Measurements from ENCODE around the gene SHLD1.

Gene SHLD1

DNA sequence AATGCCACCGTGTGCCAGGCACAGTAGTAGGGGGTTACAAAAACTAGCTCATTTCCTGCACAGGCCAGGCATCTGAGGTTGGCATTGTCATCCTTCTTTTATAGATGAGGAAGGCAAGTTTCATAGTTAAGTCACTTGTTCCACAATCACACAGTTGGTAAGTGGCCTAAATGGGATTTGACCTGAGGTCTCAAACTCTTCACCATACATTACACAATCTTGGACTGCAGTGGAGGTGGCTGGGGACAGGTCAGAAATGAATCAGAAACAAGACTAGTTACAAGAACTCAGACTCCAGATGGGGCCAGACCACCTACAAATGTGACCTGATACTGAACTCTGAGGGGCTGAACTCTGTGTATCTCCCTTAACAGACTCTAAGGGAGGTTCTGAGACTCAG is 150.7 kb downstream of the SHLD1 start:
- no peak for DNase-seq

DNA sequence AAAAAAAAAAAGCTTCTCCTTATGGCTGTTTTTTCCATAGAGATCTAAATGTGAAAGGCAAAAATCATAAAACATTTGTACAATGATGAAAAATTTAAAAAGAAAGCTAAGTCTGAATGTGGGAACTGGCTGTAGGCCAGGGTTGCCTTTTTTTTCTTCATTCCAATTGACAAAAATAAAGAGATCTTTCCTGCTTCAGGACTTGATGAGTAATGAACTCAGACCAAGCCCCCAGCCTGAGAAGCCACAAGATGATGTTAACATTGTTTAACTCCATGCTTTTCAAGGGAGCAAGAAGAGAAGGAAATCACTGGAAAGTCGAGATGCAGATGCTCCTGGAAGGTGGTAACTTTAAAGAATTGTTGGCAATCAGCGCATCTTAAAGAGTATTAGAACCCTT is 158.8 kb downstream of the SHLD1 start:
- DNase-seq: no peak

DNA sequence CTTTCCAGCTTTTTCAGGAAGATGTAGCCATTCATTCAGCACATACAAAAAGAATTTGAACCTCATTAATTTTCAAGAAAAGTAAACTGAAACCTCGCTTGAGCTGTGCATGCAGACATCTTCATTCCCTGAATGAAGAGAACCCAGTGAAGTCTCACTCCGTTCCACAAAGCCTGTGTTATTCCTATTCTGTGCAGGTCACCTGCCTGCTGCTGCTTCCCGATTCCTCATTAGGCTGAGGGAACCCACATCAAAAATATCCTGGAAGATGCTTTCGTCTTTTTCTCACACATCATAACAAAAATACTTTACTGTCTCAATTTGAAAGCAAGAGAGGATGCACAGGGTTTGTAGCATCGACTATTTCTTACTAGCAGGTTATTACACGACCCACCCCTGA is 160.0 kb downstream of the SHLD1 start:
- no peak for DNase-seq

DNA sequence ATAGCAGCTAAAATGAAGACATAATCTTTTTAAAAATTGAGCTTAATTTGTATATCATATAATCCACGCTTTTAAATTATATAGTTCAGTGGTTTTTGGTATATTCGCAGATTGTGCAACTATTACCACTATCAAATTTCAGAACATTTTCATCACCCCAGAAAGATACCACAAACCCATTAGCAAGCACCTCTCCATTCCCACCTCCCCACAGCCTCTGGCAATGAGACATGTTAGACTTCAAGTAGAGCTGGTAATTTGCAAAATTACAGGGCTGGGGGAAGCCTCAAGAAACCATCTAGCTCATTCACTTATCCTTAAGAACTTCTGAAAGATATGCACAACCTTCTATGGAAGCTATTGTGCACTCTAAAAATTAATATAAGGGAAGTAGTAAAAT is 163.0 kb downstream of the SHLD1 start:
- no peak for DNase-seq

Measured in cortex of kidney (tissue), 1 donor.